ENCODE measurements around the gene CAP1.

DNA sequence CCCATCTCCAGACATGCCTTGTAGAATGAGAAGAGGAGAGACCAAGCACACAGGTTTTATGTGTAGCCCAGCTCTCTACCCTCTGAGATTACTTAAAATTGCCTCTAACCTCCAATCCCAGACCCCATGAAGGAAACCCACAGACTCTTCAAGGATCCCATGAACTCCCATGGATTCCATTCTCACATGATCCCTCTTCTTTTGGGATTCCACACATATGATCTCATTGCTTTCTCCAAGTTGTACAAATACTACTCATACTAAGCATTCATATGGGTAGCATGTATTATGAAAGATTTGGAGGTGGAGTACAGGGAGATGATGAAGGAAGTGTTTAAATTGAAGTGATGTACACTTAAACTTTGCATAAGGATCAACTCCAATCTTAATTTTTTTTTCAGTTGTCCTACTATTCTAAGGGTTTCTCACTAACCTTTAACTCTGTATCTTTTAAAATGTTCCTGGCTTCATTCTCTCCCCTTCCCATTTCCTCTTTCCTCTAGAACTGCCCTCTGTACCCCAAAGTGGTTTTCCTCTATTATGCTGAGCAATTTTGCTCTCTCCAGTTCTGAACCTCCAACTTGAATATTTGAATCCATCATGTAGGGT lies 44.0 kb upstream of the CAP1 start:
- TF ChIP-seq, protein P1, sequence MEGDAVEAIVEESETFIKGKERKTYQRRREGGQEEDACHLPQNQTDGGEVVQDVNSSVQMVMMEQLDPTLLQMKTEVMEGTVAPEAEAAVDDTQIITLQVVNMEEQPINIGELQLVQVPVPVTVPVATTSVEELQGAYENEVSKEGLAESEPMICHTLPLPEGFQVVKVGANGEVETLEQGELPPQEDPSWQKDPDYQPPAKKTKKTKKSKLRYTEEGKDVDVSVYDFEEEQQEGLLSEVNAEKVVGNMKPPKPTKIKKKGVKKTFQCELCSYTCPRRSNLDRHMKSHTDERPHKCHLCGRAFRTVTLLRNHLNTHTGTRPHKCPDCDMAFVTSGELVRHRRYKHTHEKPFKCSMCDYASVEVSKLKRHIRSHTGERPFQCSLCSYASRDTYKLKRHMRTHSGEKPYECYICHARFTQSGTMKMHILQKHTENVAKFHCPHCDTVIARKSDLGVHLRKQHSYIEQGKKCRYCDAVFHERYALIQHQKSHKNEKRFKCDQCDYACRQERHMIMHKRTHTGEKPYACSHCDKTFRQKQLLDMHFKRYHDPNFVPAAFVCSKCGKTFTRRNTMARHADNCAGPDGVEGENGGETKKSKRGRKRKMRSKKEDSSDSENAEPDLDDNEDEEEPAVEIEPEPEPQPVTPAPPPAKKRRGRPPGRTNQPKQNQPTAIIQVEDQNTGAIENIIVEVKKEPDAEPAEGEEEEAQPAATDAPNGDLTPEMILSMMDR (IDR thresholded peaks at IDR 0.05) = no peak
- TF ChIP-seq POLR2A (IDR thresholded peaks at IDR 0.05; ENCODE audit: low read depth) (no peak), POLR2AphosphoS5 (IDR thresholded peaks at IDR 0.05) (no peak)

All from esophagus muscularis mucosa (tissue), 3 donors.